Activated T-cell treated with anti-CD3 and anti-CD28 coated beads for 1 hour (primary cell): Measurements from ENCODE around the gene XAB2.
"Not testable (repeated sequence)": the region's sequence is repeated elsewhere in the genome, so short reads cannot be mapped to it uniquely, and the experiment has no call there.

Source experiments
- DNase-seq: peaks from one replicate; pipeline ENCODE4 v3.0.0-alpha.2; 2020; ENCODE audit warnings: low read depth

Gene XAB2

GRCh38 chr19:7577422-7577821, 51.9 kb downstream of the XAB2 start:
- not testable (repeated sequence) for DNase-seq

- no peak for DNase-seq
Observed at GRCh38 chr19:7575434-7576040, 53.8 kb downstream of the XAB2 start.

- no peak for DNase-seq
Observed at GRCh38 chr19:7570761-7571160, 58.6 kb downstream of the XAB2 start.
